ENCODE data around the gene PREX1.

Gene PREX1

GRCh38 chr20:48706116-48706656, 121.6 kb downstream of the PREX1 start:
- H3K4me3 ChIP-seq (ENCODE audit: low read length) = no peak overlapping the region
- TF ChIP-seq ZNF274 (IDR thresholded peaks at IDR 0.05; ENCODE audit: low read depth, low read length) = no peak

GRCh38 chr20:48705240-48706115, 122.3 kb downstream of the PREX1 start:
- no peak overlapping the region for H3K4me3 ChIP-seq (ENCODE audit: low read length)
- TF ChIP-seq ZNF274 (IDR thresholded peaks at IDR 0.05; ENCODE audit: low read depth, low read length) = no peak

- H3K4me3 ChIP-seq (ENCODE audit: low read length) = no peak overlapping the region
- no peak for TF ChIP-seq ZNF274 (IDR thresholded peaks at IDR 0.05; ENCODE audit: low read depth, low read length)
These were observed 123.0 kb downstream of the PREX1 start for GRCh38 chr20:48704761-48705160.

GRCh38 chr20:48703511-48704219, 124.1 kb downstream of the PREX1 start:
- H3K4me3 ChIP-seq (ENCODE audit: low read length) = no peak overlapping the region
- TF ChIP-seq ZNF274 (IDR thresholded peaks at IDR 0.05; ENCODE audit: low read depth, low read length) = no peak

- TF ChIP-seq ZNF274 (IDR thresholded peaks at IDR 0.05; ENCODE audit: low read depth, low read length) = no peak
- no peak overlapping the region for H3K4me3 ChIP-seq (ENCODE audit: low read length)
These were observed 124.7 kb downstream of the PREX1 start for GRCh38 chr20:48703107-48703506.

- TF ChIP-seq ZNF274 (IDR thresholded peaks at IDR 0.05; ENCODE audit: low read depth, low read length) = no peak
- H3K4me3 ChIP-seq (ENCODE audit: low read length) = no peak overlapping the region
These were observed 125.3 kb downstream of the PREX1 start for GRCh38 chr20:48702455-48702913.

- TF ChIP-seq ZNF274 (IDR thresholded peaks at IDR 0.05; ENCODE audit: low read depth, low read length) = no peak
- no peak overlapping the region for H3K4me3 ChIP-seq (ENCODE audit: low read length)
These were observed 126.1 kb downstream of the PREX1 start for GRCh38 chr20:48701702-48702101.

- TF ChIP-seq ZNF274 (IDR thresholded peaks at IDR 0.05; ENCODE audit: low read depth, low read length) = no peak
- no peak overlapping the region for H3K4me3 ChIP-seq (ENCODE audit: low read length)
These were observed 129.1 kb downstream of the PREX1 start for GRCh38 chr20:48698507-48699267.

GRCh38 chr20:48697845-48698491, 129.8 kb downstream of the PREX1 start:
- no peak overlapping the region for H3K4me3 ChIP-seq (ENCODE audit: low read length)
- TF ChIP-seq ZNF274 (IDR thresholded peaks at IDR 0.05; ENCODE audit: low read depth, low read length) = no peak

GRCh38 chr20:48696671-48697070, 131.1 kb downstream of the PREX1 start:
- H3K4me3 ChIP-seq (ENCODE audit: low read length) = no peak overlapping the region
- TF ChIP-seq ZNF274 (IDR thresholded peaks at IDR 0.05; ENCODE audit: low read depth, low read length) = no peak

GRCh38 chr20:48695738-48696137, 132.1 kb downstream of the PREX1 start:
- no peak overlapping the region for H3K4me3 ChIP-seq (ENCODE audit: low read length)
- TF ChIP-seq ZNF274 (IDR thresholded peaks at IDR 0.05; ENCODE audit: low read depth, low read length) = no peak

GRCh38 chr20:48695255-48695654, 132.5 kb downstream of the PREX1 start:
- no peak for TF ChIP-seq ZNF274 (IDR thresholded peaks at IDR 0.05; ENCODE audit: low read depth, low read length)
- H3K4me3 ChIP-seq (ENCODE audit: low read length) = no peak overlapping the region

- no peak for TF ChIP-seq ZNF274 (IDR thresholded peaks at IDR 0.05; ENCODE audit: low read depth, low read length)
- H3K4me3 ChIP-seq (ENCODE audit: low read length) = no peak overlapping the region
These were observed 133.4 kb downstream of the PREX1 start for GRCh38 chr20:48694381-48694865.

Data from GM08714 (cell line).